ENCODE results near the gene NAPSA. TPM values are rescaled to one million over a fixed set of nuclear protein-coding genes. Genes with fewer than 3 reads are reported as not detected.

Gene NAPSA
- total and polyA plus RNA-seq, 2 of the 8 experiments (the other 6 are each of a cell fraction or from before 2014, with no cell fraction given): 0.71 to 0.73 TPM

GRCh38 chr19:50378169-50378862 is 12.9 kb upstream of the NAPSA start:
- Histone ChIP-seq H4K20me1 (replicated peaks in 1 of 2; ENCODE audit: control insufficient read depth in 1 of 2, insufficient read depth in 2 of 2, low read length in 2 of 2) (peaks cover 5% of the 10 kb centered on the region in 2 experiments), H3K9ac (replicated peaks in 1 of 4; ENCODE audit: extremely low read depth in 1 of 4, low read depth in 3 of 4, low read length in 3 of 4) (no peak overlapping the region), H3K23me2 (ENCODE audit: low read depth, low read length) (no peaks in the 10 kb centered on the region), H2BK12ac (ENCODE audit: low read depth, low read length) (no peak overlapping the region), H3K4me2 (ENCODE audit: insufficient read depth in 1 of 2, low read depth in 2 of 2, low read length in 2 of 2) (no peak overlapping the region; a peak in 1 of 4 replicates), H3K14ac (ENCODE audit: insufficient read length) (no peak overlapping the region), H3K79me2 (ENCODE audit: control insufficient read depth in 1 of 2, insufficient read depth in 2 of 2, low read length in 2 of 2) (no peaks in the 10 kb centered on the region), H3K18ac (ENCODE audit: extremely low read depth, low read length) (no peak overlapping the region), H2BK5ac (ENCODE audit: low read depth, low read length) (no peak overlapping the region), H2BK15ac (ENCODE audit: low read length) (no peak overlapping the region), H2AFZ (ENCODE audit: low read length) (no peak overlapping the region), H3K36me3 (ENCODE audit: control insufficient read depth in 2 of 4, insufficient read depth in 4 of 4, low read length in 3 of 4) (peaks cover 12 to 43% (median 33%) of the 10 kb centered on the region in 4 experiments), H3K27me3 (replicated peaks in 1 of 4; ENCODE audit: control insufficient read depth in 3 of 4, extremely low read depth in 1 of 4, insufficient read depth in 3 of 4, low read length in 3 of 4) (no peaks in the 10 kb centered on the region), H3K27ac (ENCODE audit: low read depth, low read length) (no peak overlapping the region), H3K23ac (ENCODE audit: insufficient read length) (no peak overlapping the region), H3K4me1 (replicated peaks in 1 of 4; ENCODE audit: control insufficient read depth in 3 of 4, insufficient read depth in 4 of 4, low read length in 3 of 4) (peaks cover 0 to 5% (median 1%) of the 10 kb centered on the region in 4 experiments; a peak in 4 of 7 replicates), H2BK20ac (ENCODE audit: low read length) (no peak overlapping the region), H4K91ac (replicated peaks; ENCODE audit: insufficient read length, low read length) (no peak overlapping the region), H2BK120ac (replicated peaks; ENCODE audit: low read depth, low read length) (no peak overlapping the region), H4K8ac (ENCODE audit: extremely low read depth, insufficient read depth, low read length) (no peak overlapping the region), H4K5ac (ENCODE audit: insufficient read length, low read depth, low read length) (no peak overlapping the region), H3K56ac (replicated peaks; ENCODE audit: insufficient read length, low read depth, low read length) (no peak overlapping the region), H2AK5ac (ENCODE audit: low read depth, low read length) (no peak overlapping the region), H3K4ac (replicated peaks; ENCODE audit: insufficient read length, low read depth, low read length) (no peak overlapping the region), H3K4me3 (ENCODE audit: extremely low read depth in 1 of 4, insufficient read depth in 2 of 4, low read depth in 3 of 4, low read length in 4 of 4) (no peak overlapping the region), H3K79me1 (ENCODE audit: low read depth, low read length) (no peaks in the 10 kb centered on the region; the same call in 1 of the 2 replicates), H3K9me3 (ENCODE audit: insufficient read depth in 2 of 2, low read depth in 1 of 2, low read length in 1 of 2) (no peaks in the 10 kb centered on the region)
- DNase-seq (ENCODE audit: low read depth in 1 of 2, low spot score in 2 of 2) (no peak), FAIRE-seq (no peak)
- ChIA-PET POLR2A (ENCODE audit: partially characterized antibody) (interaction anchor here (1.9 kb wide), 1 partner anchor 43 kb away, joined by 5 read pairs; no protein-coding TSS in a partner anchor), CTCF (ENCODE audit: partially characterized antibody) (interaction anchor here (0.8 to 3.3 kb wide), 3 partner anchors 10 to 42 kb away, joined by 3 to 11 read pairs (median 3); no protein-coding TSS in a partner anchor)
- WGBS, 2 experiments (ENCODE audit: extremely low coverage in 1 of 2, insufficient coverage in 1 of 2, insufficient read length in 1 of 2, insufficient replicate concordance in 2 of 2, low coverage in 1 of 2, low lambda C conversion rate in 2 of 2, missing lambda C conversion rate in 1 of 2): 97% methylated on average over 27 of the region's 36 CpGs; no CpG with 5 or more reads in 1 of the 2 experiments
- TF ChIP-seq HDAC6 (IDR thresholded peaks at IDR 0.05; ENCODE audit: low read depth, low read length) (no peak), KDM5A (IDR thresholded peaks at IDR 0.05; ENCODE audit: low read length) (no peak), EZH2 (IDR thresholded peaks at IDR 0.05; ENCODE audit: low read depth, low read length, severe bottlenecking) (no peak), MAX (IDR thresholded peaks at IDR 0.05) (no peak), GABPA (IDR thresholded peaks at IDR 0.05; ENCODE audit: borderline replicate concordance, insufficient read depth, low read length) (no peak), NANOG (IDR thresholded peaks at IDR 0.05; ENCODE audit: insufficient read depth, low read depth, low read length, poor library complexity, severe bottlenecking) (no peak), RBBP5 (IDR thresholded peaks at IDR 0.05; ENCODE audit: borderline replicate concordance, low read depth, low read length) (no peak)

Data from H1 (cell line).